ENCODE results near the gene OR2T27. TPM values are rescaled to one million over a fixed set of nuclear protein-coding genes. Genes with fewer than 3 reads are reported as not detected.

OR2T27 gene
- total and polyA plus RNA-seq, 2 of the 4 experiments (the other 2 are of a cell fraction) = not detected

GRCh38 chr1:248611883-248612414, 43.4 kb downstream of the OR2T27 start:
- H3K36me3 ChIP-seq (ENCODE audit: control insufficient read depth, insufficient read depth, low read length) = no peaks in the 10 kb centered on the region
- no peak overlapping the region for H2BK120ac ChIP-seq (ENCODE audit: low read depth, low read length)
- H3K4me2 ChIP-seq (ENCODE audit: low read depth, low read length) = no peak overlapping the region
- no TSS peak for BruUV-seq (replicated peaks)
- H3K23ac ChIP-seq (ENCODE audit: low read depth, low read length) = no peak overlapping the region
- no peaks in the 10 kb centered on the region for H3K79me1 ChIP-seq (ENCODE audit: low read depth in 1 of 2, low read length in 2 of 2)
- no peak overlapping the region for H3K4ac ChIP-seq (ENCODE audit: low read depth, low read length)
- DNase-seq (no peak), ATAC-seq (ENCODE audit: low read depth) (no peak)
- no peak overlapping the region for H2BK20ac ChIP-seq (ENCODE audit: low read depth, low read length)
- H3K4me1 ChIP-seq (ENCODE audit: control insufficient read depth, insufficient read depth, low read length) = no peaks in the 10 kb centered on the region
- WGBS, 2 experiments (ENCODE audit: extremely low coverage in 2 of 2, insufficient read length in 1 of 2) = no CpG with 5 or more reads among the region's 4 CpGs
- no peak overlapping the region for H4K8ac ChIP-seq (ENCODE audit: low read depth in 2 of 2, low read length in 2 of 2)
- H2AK5ac ChIP-seq (ENCODE audit: low read depth, low read length) = no peak overlapping the region
- no peak overlapping the region for H4K5ac ChIP-seq (ENCODE audit: low read depth, low read length)
- H3K9me1 ChIP-seq (ENCODE audit: insufficient read depth, low read length) = no peaks in the 10 kb centered on the region
- intact Hi-C loops (cut with micrococcal nuclease) (no loop called here), dilution Hi-C loops (cut with HindIII; ENCODE audit: low sequenced_read_pairs, unreplicated experiment) (no loop called here), in situ Hi-C loops (cut with MboI; ENCODE audit: low sequenced_read_pairs) (no loop called here)
- H4K91ac ChIP-seq (ENCODE audit: insufficient read depth, low read depth, low read length) = no peak overlapping the region
- no peaks in the 10 kb centered on the region for H3K27me3 ChIP-seq (ENCODE audit: control insufficient read depth, insufficient read depth, low read length)
- no peak overlapping the region for H3K56ac ChIP-seq (ENCODE audit: extremely low read depth, insufficient read depth, low read length)
- no peak overlapping the region for H3K14ac ChIP-seq (replicated peaks; ENCODE audit: low read depth, low read length)
- no peak overlapping the region for H2BK15ac ChIP-seq (ENCODE audit: low read depth, low read length)
- H3K9me3 ChIP-seq (ENCODE audit: control insufficient read depth, insufficient read depth, low read length) = no peaks in the 10 kb centered on the region
- CTCF ChIA-PET = no interaction called here
- TF ChIP-seq NFE2L2 (IDR thresholded peaks at IDR 0.05; ENCODE audit: low read depth, low read length) = no peak
- TF ChIP-seq CEBPB (IDR thresholded peaks at IDR 0.05; ENCODE audit: low read depth, low read length) = no peak
- TF ChIP-seq BHLHE40 (IDR thresholded peaks at IDR 0.05; ENCODE audit: low read depth, low read length) = no peak
- TF ChIP-seq USF2 (IDR thresholded peaks at IDR 0.05; ENCODE audit: low read depth, low read length) = no peak
- no peak for TF ChIP-seq RCOR1 (IDR thresholded peaks at IDR 0.05; ENCODE audit: insufficient replicate concordance, low read length)
- no peak for TF ChIP-seq RFX5 (IDR thresholded peaks at IDR 0.05; ENCODE audit: low read depth, low read length)
- TF ChIP-seq ELK1 (IDR thresholded peaks at IDR 0.05; ENCODE audit: borderline replicate concordance, low read depth, low read length) = no peak
- TF ChIP-seq CHD1 (IDR thresholded peaks at IDR 0.05; ENCODE audit: low read depth, low read length) = no peak
- no peak overlapping the region for H3K18ac ChIP-seq (ENCODE audit: low read depth, low read length)
- no peak overlapping the region for H2AK9ac ChIP-seq (replicated peaks; ENCODE audit: low read depth, low read length, poor library complexity)
- POLR2A ChIA-PET (ENCODE audit: unreplicated experiment) = no interaction called here
- no peak overlapping the region for H2AFZ ChIP-seq (replicated peaks; ENCODE audit: low read length, poor library complexity)
- H3K27ac ChIP-seq (ENCODE audit: insufficient read depth, low read length) = no peak overlapping the region
- no peak overlapping the region for H2BK5ac ChIP-seq (ENCODE audit: low read depth, low read length, poor library complexity, severe bottlenecking)
- no peaks in the 10 kb centered on the region for H4K20me1 ChIP-seq (ENCODE audit: insufficient read depth, low read length)
- H3K9ac ChIP-seq (ENCODE audit: low read depth, low read length) = no peak overlapping the region
- H3K4me3 ChIP-seq (ENCODE audit: insufficient read depth, low read depth, low read length) = no peak overlapping the region

Measured in IMR-90 (cell line).